Spinal cord (tissue), 10 donors: ENCODE measurements around the gene SPECC1L. TPM values are rescaled to one million over a fixed set of nuclear protein-coding genes. Genes with fewer than 3 reads are reported as not detected.

Source experiments
- DNase-seq, 6 donors: peaks; one replicate each; pipeline versions ENCODE4 v3.0.0 to v3.0.0-alpha.2; 2013 to 2015; ENCODE audit warnings: low spot score in 6 of 6, low read depth in 4 of 6
- H3K27ac ChIP-seq: one replicate; pipeline ENCODE4 v1.5.1; 2013; ENCODE audit warnings: low read depth, low read length, control low read depth
- H3K27me3 ChIP-seq: one replicate; pipeline ENCODE4 v1.6.1; 2013; ENCODE audit warnings: low read length; ENCODE audit not compliant: control insufficient read depth, insufficient read depth
- H3K36me3 ChIP-seq: one replicate; pipeline ENCODE4 v1.6.1; 2013; ENCODE audit warnings: low read length; ENCODE audit not compliant: control insufficient read depth, insufficient read depth
- H3K4me1 ChIP-seq: one replicate; pipeline ENCODE4 v1.6.1; 2013; ENCODE audit warnings: low read length; ENCODE audit not compliant: control insufficient read depth, insufficient read depth
- H3K4me3 ChIP-seq: one replicate; pipeline ENCODE4 v1.5.1; 2013; ENCODE audit warnings: low read depth, low read length, control low read depth
- H3K9me3 ChIP-seq: one replicate; pipeline ENCODE4 v1.6.1; 2013; ENCODE audit warnings: low read length; ENCODE audit not compliant: control insufficient read depth, insufficient read depth
- WGBS: methylation state at CpG from one replicate; pipeline ENCODE4 v1.1.5; 2013; ENCODE audit warnings: missing lambda C conversion rate; ENCODE audit not compliant: insufficient coverage; 5-methylcytosine and 5-hydroxymethylcytosine counted together
- polyA plus RNA-seq, 2 donors: library from polyadenylated mRNA; unstranded; fragments of 120-200 nt; gene quantifications; one replicate each; pipeline ENCODE4 v1.2.1, GENCODE V29; 2013; ENCODE audit not compliant: insufficient read length in 2 of 2
- total RNA-seq, 2 donors: library from RNA; depleted of rRNA in 1 of 2; stranded (reverse); fragments of 120-200 nt in 1 of 2; fragments of >200 nt in 1 of 2; gene quantifications; one replicate each; pipeline versions ENCODE4 v1.2.3 to v1.2.4, GENCODE V29; 2013 to 2014
- donor health status: healthy.

Gene SPECC1L
- total and polyA plus RNA-seq, 4 donors, result 37.0 to 50.5 (median 38.6) TPM

DNA sequence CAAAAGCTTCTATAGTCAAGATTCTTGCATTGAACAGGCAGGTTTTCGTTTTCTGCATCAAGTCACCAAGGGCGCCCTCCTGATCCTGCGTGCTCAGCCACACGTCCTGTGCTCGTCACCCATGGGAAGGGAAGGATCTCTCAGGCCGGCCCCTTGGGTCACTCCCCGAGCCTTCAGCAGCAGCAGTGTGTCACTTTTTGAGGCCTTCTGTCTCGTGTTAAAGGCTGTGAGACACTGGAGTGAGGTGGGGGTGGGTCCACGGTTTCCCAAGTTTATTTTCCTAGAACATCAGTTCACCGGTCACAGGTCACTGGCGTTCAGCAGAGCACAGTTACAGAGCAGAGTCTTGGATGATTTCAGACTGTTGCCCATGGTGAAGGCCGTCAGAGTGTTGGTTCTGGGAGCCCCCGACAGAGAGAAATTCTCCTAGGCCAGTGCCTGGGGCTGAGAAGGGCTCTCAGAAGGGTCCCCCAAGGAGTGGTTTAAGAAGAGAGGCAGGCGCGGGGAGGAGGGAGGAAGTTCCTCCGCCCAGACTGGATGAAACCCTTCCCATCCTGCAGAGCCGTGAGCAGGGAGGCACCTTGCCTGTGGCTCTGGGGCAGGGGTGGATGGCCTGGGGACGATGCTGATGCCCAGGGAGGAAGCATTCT lies 143.2 kb downstream of the SPECC1L start:
- H3K4me3 ChIP-seq, result no peak overlapping the region
- H3K4me1 ChIP-seq, result peaks cover 21% of the 10 kb centered on the region
- 73% methylated on average over 14 of the region's 18 CpGs for WGBS
- H3K27me3 ChIP-seq, result no peaks in the 10 kb centered on the region
- no peak for DNase-seq
- no peaks in the 10 kb centered on the region for H3K9me3 ChIP-seq
- H3K36me3 ChIP-seq, result peaks cover 82% of the 10 kb centered on the region
- H3K27ac ChIP-seq, result peak overlapping the region; percentile 11

DNA sequence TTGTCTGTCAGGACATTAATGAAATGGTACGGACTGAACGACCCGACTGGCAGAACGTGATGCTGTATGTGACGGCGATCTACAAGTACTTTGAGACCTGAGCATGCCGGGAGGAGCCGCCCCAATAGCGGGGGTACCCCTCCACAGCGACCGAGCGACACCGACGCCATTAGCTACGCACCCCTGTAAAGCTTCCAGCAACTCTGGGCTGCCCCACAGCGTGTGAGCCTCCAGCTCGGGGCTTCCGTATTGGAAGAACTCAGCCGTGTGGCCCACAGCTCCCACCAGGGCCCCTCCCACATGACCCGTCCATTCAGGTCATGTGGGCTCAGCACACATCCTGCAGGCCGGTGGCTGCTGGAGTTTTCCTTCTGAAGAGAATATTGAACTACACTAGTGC lies 143.9 kb downstream of the SPECC1L start:
- DNase-seq, result no peak
- Histone ChIP-seq H3K36me3 (peaks cover 88% of the 10 kb centered on the region), H3K4me1 (peaks cover 24% of the 10 kb centered on the region), H3K27me3 (no peaks in the 10 kb centered on the region), H3K4me3 (no peak overlapping the region), H3K27ac (peak overlapping the region; percentile 11), H3K9me3 (no peaks in the 10 kb centered on the region)
- WGBS, result 87% methylated on average over 19 of the region's 21 CpGs

DNA sequence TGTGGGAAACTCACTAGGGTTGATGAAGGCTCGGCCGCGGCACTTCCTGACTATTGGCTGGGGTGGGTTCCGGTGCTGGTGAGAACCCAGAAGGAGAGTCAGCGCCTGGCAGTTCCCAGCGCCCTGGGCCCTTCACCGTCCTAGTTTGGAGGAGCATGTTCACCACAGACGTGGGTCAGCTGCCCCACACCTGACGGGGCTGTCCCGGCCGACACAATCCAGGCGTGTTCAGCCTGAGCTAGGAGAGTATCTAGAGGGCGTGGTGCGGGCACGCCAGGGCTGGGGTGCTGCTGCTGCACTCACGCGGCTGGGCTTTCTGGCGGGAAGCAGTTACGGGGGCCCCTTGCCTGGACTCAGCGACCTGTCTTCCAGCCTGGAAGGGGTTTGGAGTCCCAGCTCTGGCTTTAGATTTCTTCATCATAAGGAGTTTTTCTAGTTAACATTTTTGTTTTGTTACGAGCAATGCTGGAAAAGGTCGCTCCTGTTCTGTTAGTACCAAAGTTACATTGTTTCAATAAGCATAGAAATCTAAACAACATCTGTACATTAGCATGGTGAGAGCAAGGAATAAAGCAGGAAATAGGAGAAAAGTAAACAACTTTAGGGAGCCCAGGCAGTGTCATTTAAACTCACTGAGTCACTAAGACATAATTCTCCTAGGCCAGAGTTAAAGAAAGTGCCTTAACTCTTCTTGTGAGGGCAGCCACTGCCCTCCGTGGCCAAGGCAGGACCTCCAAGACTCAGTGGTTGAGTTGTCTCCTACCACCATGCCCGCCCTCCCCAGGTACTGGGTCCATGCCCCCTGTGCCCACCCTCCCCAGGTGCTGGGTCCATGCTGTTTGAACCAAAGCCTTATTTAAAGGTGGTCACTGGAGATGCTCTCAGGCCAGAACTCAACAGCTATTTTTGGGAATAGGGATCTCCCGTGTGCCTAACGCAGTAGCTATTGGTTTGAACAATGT lies 144.6 kb downstream of the SPECC1L start:
- Histone ChIP-seq H3K27me3 (no peaks in the 10 kb centered on the region), H3K4me1 (peaks cover 30% of the 10 kb centered on the region), H3K4me3 (no peak overlapping the region), H3K9me3 (no peaks in the 10 kb centered on the region), H3K36me3 (peaks cover 85% of the 10 kb centered on the region), H3K27ac (peak overlapping the region; percentile 11)
- no peak for DNase-seq
- WGBS, result 92% methylated on average over 23 of the region's 26 CpGs

DNA sequence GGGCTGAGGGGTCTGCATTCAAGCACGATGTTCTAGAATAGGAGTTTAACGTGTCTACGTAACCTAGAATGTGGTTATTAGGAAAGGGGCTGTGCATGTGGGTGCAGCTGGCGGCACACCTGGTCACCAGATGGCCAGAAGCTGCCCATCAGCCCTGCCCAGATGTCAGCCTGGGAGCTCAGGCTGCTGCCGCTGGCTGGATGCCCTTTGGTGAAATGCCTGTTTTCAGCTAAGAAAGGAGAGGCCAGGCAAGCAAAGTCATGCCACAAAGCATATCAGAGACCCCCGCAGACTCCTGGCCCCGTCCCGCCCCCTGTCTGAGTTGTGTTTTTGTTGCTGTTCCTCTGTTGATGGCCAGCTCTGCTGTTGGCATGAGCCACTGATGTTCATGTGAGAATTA lies 145.5 kb downstream of the SPECC1L start:
- Histone ChIP-seq H3K4me1 (peaks cover 38% of the 10 kb centered on the region), H3K27ac (no peak overlapping the region), H3K9me3 (no peaks in the 10 kb centered on the region), H3K4me3 (no peak overlapping the region), H3K36me3 (peaks cover 87% of the 10 kb centered on the region), H3K27me3 (no peaks in the 10 kb centered on the region)
- 74% methylated on average over 8 of the region's 8 CpGs for WGBS
- DNase-seq, result no peak

DNA sequence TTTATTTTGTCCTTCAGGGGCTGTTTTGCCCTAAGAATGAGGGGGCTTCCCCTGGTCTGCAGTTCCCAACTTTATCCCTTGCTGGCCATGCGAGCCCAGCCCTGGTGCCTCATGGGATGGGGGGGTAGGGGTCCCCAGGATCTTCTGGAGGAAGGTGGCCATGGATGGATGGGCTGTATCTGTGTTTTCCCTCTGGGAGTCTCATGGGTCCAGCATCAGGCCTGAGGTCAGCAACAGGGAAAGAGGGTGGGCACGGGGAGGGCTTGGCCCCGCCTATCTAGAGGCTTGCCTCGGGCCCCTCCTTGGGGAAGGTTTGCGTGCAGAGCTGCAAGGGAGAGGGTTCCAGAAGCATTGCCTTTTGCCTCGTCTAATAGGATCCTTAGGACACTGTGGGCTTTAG lies 146.0 kb downstream of the SPECC1L start:
- Histone ChIP-seq H3K4me3 (no peak overlapping the region), H3K27me3 (no peaks in the 10 kb centered on the region), H3K27ac (no peak overlapping the region), H3K9me3 (no peaks in the 10 kb centered on the region), H3K36me3 (peaks cover 83% of the 10 kb centered on the region), H3K4me1 (peaks cover 44% of the 10 kb centered on the region)
- 72% methylated on average over 5 of the region's 6 CpGs for WGBS
- DNase-seq, result no peak

DNA sequence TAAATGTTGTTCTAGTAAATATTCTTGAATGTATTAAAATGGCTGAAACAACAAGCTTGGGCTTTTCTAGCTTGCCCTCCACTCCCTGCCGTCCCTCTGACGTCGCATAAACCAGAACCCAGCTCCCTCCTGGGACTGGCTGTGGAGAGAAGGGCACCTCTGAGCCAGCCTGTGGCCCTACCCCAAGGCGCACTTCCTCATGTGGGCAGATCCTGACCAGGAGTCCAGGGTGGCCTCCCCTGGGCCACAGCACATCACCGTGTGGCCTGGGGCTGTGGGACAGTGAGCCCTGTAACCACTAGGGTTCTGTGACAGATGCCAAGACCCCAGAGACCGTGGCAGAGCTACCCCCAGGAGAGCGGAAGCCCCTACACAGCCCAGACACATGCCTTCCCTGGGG lies 146.6 kb downstream of the SPECC1L start:
- Histone ChIP-seq H3K36me3 (peaks cover 77% of the 10 kb centered on the region), H3K4me1 (peaks cover 46% of the 10 kb centered on the region), H3K4me3 (no peak overlapping the region), H3K27ac (no peak overlapping the region), H3K9me3 (no peaks in the 10 kb centered on the region), H3K27me3 (no peaks in the 10 kb centered on the region)
- no peak for DNase-seq
- 88% methylated on average over 5 of the region's 7 CpGs for WGBS

DNA sequence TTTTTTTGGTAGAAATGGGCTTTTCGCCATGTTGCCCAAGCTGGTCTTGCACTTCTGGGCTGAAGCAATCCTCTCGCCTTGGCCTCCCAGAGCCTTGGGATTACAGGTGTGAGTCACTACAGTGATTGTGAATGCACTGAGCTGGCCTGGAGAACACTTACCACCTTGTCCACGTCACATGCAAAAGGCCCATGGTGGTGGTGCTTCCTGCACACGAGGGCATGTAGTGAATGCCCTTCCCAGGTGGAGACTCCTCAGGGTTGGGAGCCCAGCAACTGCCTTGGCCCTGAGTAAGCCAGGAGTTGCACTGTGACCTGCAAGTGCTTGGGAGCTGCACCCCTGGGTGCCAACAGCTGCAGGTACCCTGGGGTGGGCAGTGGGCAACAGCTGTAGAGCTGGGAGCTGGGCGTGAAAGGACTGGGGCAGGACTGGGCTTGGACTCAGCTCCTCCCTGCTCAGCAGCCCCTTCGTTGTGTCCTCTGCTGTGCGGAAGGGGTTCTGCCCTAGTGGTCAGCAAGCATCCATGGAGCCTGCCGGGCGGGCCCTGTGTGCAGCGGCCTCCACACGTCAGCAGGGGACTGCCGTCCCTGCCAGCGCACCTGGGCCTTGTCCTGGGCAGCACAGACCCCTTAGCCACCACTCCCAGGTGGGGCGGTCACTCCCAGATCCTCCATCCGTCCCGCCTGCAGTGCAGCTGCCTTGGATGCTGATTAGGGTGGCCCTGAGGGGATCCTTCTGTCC lies 147.4 kb downstream of the SPECC1L start:
- Histone ChIP-seq H3K27me3 (peaks cover 4% of the 10 kb centered on the region), H3K4me3 (no peak overlapping the region), H3K4me1 (peaks cover 50% of the 10 kb centered on the region), H3K9me3 (no peaks in the 10 kb centered on the region), H3K36me3 (peaks cover 69% of the 10 kb centered on the region), H3K27ac (no peak overlapping the region)
- WGBS, result 93% methylated on average over 15 of the region's 16 CpGs
- DNase-seq, result no peak

DNA sequence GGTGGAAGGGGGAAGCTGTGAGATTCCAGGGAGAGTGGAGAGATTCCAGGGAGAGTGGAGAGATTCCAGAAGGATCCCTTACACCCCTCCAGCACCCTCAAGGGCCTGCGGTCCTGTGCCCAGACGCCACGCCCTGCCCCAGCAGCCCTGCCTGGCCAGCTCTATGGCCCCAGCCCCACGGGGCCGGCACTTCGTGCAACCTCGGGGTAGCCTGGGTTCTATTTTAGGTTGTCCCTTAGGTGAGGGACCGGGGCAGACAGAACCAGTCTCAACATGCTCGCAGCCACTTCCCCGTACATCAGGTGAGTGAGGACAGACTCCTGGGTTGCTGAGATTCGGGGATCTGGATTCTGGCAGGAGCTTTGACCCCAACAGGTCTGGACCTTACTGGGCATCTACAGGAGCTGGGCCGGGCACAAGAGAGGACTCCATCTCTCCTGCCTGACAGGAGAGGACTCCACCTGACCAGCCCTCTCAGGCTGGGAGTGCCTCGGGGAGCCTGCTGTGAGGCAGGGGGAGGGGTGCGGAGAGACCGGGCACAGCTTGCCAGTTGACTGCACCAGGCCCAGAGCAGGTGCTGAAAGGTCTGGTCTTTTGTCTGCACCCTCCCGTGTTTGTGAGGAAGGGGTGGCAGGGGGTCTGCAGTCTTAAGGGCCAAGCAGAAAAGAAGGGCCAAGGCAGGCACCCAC lies 148.3 kb downstream of the SPECC1L start:
- DNase-seq, result no peak
- 72% methylated on average over 15 of the region's 16 CpGs for WGBS
- no peak overlapping the region for H3K27ac ChIP-seq
- peaks cover 47% of the 10 kb centered on the region for H3K4me1 ChIP-seq
- peaks cover 9% of the 10 kb centered on the region for H3K27me3 ChIP-seq
- H3K9me3 ChIP-seq, result no peaks in the 10 kb centered on the region
- H3K4me3 ChIP-seq, result no peak overlapping the region
- H3K36me3 ChIP-seq, result peaks cover 60% of the 10 kb centered on the region

DNA sequence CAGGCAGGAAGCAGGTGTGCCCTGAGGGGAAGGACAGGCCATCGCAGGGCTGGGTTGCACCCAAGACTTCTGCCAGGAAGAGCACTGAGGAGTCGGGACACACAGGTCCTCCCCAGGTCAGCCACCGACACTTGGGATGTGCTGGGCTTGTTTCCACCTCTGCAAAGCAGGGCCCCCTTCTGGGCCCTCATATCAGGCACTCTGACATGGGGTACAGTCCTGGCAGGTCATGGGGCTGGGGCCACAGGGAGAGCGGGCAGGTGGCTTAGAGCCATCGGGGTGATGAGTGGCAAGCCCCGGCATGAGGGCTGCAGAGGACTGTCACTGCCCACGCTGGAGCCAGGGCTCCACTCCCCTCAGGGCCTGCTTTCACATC lies 148.8 kb downstream of the SPECC1L start:
- 79% methylated on average over 7 of the region's 7 CpGs for WGBS
- no peak overlapping the region for H3K4me3 ChIP-seq

More for the DNA sequence above, 148.8 kb downstream of the SPECC1L start:
- Histone ChIP-seq H3K27me3 (peaks cover 14% of the 10 kb centered on the region), H3K9me3 (no peaks in the 10 kb centered on the region), H3K27ac (no peak overlapping the region), H3K36me3 (peaks cover 55% of the 10 kb centered on the region), H3K4me1 (peaks cover 47% of the 10 kb centered on the region)
- DNase-seq, result no peak
